C1 segment of cervical spinal cord (tissue), 14 donors: ENCODE measurements around the gene BET1.

Experiments used
- DNase-seq, 14 donors: peaks; one replicate each; lab custom pipeline; 2025; lab: John Stamatoyannopoulos, UW

BET1 gene

DNA sequence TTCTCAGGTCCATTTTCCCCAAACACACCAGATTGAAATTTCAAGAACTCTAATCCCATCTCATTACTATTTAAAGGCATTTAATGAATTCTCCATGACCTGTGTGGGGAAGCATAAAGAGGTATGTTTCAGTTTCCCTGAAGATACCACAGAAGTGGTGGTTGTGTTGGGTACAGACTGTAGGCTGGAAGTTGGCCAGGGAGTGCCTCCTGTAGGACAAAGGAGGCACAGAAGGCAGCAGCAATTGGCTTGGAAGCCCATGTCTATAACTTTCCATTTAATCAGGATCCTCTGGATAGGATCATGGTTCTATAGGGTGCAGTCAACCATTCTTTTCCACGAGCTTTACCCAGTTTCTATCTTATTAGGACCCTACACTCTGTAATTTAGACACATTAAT lies 8.6 kb upstream of the BET1 start:
- no peak for DNase-seq

DNA sequence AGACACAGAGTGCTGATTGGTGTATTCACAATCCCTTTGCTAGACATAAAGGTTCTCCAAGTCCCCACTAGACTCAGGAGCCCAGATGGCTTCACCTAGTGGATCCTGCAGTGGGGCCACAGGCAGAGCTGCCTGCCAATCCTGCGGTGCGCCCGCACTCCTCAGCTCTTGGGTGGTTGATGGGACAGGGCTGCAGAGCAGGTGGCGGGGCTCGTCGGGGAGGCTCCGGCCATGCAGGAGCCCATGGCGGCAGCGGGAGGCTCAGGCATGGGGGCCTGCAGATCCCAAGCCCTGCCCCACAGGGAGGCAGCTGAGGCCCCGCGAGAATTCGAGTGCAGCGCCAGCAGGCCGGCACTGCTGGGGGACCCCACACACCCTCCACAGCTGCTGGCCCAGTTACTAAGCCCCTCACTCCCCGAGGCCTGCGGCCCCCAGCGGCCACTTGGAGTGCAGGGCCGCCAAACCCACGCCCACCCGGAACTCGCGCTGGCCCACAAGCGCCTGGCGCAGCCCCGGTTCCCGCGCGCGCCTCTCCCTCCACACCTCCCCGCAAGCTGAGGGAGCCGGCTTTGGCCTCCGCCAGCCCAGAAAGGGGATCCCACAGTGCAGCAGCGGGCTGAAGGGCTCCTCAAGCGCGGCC lies 7.7 kb upstream of the BET1 start:
- peak in 1 of 14 donors; percentile 0 for DNase-seq

DNA sequence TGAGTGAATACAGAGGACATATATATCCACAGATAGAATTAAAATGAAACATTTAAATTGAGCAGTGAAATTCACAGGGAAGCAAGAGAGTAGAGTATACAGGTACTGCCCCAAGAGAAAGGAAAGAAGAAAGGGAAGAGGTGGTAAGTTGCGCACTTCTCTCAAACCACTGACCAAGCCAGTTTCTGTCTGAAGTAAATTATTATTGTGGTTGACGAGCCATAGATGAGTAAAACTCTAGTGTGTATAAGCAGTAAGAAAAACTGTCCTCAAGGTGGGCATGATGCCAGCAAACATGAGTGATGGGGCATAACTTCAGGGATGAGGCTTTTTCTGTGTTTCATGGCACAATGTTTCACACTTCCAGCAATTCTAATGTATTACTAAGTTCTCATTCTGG lies 4.4 kb upstream of the BET1 start:
- no peak for DNase-seq

DNA sequence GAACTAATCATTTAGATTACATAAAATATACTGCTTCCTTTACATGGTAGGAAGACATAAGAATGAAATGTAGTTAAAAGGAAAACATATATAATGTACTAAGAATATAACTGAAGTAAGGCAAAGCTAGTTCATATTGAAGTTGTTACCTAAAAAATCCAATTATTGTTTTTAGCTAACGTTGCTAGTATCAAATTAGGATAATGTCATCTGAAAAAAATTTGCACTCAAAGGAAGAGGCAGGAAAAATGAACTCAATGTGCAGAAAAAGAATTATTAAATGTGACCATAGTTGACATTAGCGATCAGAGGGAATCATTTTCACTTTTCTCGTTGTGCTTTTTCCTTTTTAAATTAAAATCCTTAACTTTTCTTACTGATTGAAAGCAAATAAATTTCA lies 1.6 kb upstream of the BET1 start:
- no peak for DNase-seq

DNA sequence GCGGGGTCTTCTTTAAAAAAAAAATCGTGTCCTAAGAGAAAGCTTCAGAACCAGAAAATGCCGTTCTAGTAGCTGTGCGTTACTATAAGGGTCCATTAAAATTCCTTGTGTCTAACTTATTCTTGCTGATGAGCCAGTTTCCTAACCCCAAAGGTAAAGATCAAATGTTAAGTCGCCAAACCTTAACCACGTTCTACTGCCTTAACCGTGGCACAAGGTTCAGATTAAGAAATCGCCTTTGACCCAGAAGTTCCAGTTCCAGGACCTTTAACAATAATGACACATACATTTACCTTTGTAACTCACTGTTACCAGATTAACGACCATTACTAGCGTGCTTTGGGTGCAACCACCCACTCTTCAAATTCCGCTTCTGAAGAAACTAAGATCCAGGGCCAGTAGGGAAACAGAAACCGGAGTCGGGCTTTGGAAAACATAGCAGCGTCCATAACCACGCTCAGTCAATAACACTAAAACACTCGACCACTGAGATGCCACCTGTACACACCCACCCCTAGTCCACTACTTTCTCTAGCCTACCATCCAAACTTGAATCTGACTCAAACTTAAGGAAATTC lies 620 bp downstream of the BET1 start:
- peak in 4 of 14 donors; percentile 21 to 42 (median 30) for DNase-seq

DNA sequence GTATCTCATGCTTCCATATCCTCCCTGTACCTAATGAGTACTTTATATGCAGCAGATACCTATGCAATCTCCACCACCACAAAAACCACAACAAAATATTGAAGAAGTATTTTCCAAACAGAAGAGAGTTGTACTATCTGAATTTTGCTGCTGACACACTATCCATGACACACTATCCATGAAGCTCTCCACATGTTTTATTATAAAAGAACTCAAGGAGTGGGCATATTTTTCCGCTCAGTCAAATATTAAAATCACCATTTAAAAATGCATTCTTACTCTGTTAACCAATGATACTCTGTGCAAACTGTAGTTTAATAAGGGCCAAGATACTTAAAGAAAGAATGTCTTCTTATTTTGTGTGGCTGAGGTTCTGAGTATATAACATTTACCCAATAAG lies 2.8 kb downstream of the BET1 start:
- DNase-seq = no peak

DNA sequence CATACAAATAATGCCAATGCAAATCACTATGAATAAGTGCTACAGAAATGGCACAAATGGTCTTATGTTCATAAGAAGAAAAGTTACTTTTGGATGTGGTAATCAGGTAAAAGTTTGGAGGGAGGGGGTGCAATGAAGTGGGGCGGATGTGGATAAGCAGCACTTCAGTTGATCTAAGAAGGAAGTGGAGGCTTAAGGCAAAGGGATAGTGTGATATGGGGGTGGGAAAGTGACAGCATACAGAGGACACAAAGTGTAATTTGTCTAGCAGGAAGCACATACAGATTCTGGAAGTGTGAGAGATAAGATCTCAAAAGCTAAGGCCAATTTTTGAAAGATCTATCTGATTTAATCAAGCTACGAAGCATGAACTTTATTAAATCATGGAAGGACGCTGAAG lies 6.3 kb downstream of the BET1 start:
- no peak for DNase-seq

DNA sequence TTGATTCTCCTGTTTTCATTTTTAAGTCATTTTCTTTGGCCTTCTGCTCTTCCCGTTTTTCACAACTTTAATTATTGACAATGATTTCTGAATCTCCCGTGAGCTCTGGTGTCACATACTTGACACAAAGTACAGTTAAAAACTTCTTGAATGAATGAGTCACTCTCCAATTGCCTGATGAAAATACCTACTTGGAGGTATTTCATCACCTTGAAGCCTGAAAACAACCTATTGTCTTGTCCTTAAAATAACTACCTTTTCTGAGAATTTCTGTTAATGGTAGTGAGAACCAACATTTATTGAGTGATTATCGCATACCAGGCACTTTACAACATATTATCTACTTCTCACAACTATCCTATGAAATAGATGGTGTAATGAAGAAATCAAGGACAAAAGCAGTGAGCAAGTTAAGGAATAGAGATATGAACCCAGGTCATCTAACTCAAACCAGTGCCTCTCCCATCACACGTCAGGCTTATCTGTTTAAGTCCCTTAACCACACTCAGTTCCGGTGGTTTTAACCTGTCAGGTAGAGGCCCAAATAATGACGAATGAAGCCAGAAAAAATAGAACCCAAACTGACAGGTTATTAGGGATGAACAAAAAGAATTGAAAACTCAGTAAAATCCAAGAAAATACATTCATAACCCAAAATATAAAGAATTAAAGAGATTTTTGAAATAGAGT lies 11.6 kb downstream of the BET1 start:
- no peak for DNase-seq

DNA sequence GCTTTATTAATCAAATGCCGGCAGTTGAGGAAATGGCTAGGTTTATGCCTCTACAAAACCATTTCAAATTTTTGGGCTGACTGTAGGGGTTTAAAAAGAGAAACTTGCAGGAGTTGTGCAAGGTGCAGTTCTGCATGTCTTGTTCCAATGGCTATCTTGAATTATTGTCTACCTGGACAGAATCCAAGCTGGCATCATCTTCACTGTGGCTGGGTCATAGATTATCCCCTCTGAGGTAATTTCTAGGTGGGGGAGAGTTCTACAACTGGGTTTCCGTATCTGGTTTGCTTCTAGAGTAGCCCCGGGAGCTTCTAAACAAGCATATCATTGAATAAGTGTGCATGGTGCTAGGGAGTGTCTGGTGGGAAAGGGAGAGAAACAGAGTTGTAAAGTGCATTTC lies 16.9 kb downstream of the BET1 start:
- DNase-seq = no peak

DNA sequence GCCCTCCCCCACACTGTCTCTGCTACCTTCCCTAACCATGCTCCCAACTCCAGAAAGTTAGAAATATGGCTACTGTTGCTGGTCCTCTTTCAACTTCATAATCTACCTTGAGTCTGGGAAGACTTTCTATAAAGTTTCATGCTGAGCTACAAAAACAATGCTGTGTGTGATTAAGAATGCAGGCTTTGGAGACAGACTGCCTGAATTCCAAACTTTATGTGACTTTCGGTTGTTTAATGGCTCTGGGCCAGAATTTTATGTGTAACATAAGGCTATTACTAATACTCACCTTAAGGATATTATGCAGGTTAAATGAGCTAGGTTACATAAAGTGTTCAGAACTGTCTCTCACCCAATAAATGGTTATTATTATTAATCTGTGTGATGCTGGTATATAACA lies 19.1 kb downstream of the BET1 start:
- DNase-seq = no peak

DNA sequence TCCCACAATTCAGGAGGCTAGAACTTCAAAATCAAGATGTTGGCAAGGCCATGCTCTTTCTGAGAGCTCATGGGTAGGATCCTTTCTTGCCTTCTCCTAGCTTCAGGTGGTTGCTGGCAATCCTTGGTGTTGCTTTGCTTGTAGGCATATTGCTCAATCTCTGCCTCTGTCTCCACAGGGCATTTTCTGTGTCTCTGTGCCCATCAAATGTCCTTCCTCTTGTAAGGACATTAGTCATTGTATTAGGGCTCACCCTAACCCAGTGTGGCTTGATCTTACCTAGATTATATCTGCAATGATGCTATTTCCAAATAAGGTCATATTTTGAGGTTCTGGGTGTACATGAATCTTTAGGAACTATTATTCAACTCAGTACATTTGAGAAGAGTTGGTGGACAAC lies 20.1 kb downstream of the BET1 start:
- no peak for DNase-seq

DNA sequence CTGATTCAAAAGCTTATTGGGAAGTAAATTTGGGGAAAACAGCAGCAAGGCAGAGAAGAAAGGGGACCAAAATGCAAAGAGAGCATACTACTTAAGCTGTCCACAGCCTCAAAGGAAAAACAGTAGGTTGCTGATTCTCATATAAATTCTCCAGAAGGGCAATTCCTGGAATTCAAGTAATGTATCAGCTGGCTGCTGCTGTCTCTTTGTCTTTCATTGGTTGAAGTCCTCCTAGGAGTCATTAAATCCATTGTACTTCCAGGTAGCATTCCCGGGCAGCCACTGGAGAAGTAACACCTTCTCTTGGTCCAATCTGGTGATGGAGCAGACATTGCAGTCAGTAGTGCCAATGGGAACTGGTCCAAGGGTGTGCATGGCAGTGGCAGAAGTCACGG lies 22.7 kb downstream of the BET1 start:
- no peak for DNase-seq

DNA sequence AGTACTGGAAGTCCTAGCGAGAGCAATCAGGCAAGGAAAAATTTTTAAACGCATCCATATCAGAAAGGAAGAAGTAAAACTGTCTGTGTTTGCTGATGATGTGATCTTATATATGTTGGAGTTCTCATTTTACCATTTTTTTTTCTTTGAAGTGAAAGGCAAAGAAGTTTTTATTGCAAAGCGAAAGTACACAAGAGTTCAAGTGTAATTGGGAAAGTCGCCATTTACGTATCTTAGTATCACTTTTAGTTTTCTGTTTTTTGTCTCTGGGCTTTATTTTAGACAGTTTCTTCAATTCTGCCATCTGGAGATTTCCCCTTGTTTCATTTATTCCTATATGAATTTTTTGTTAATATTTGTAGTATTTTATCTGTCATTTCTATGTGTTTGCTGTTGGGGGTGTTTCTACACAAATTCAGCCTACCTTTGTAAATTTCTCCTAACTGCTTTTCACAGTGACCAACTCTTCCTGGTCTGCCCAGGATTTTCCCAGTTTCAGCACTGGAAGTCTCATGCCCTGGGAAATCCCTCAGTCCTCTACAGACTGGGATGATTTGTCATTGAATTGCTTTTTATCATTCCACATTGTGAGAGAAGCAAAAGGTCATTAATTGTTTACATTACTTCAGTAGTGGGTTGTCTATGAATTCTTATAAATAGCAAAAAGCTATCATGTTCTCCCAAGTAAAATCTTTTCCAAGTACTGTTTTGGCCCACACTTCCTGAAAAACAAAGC lies 23.2 kb downstream of the BET1 start:
- no peak for DNase-seq

DNA sequence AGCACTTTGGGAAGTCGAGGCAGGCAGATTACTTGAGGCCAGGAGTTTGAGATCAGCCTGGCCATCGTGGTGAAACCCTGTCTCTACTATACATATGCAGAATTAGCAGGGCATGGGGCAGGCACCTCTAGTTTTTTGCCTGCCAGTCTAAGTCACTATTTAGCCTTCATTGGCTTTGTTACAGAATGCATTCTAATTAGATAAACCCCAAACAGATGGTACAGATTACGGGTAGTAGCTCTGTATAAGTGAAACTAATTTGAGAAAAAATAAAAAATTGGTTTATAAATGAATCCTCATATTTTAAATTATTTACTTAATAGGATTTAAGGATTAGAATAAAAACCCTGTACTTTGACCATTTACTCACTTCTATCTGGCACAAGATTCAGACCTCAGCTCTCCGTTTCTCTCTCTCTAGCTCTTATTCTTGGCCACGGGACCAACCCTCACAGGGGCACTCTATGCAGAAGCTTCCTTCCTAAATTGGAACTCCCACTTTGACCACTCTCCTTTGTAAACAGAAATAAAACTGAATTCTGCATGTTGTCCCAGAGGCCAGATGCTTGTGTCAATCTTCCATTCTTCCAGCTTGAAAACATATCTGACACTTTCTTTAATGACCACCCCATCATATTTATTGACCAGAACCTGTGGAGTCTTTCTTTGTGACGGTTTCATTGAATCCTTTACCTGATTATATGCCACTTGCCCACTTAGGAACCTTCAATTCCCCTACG lies 26.8 kb downstream of the BET1 start:
- no peak for DNase-seq

DNA sequence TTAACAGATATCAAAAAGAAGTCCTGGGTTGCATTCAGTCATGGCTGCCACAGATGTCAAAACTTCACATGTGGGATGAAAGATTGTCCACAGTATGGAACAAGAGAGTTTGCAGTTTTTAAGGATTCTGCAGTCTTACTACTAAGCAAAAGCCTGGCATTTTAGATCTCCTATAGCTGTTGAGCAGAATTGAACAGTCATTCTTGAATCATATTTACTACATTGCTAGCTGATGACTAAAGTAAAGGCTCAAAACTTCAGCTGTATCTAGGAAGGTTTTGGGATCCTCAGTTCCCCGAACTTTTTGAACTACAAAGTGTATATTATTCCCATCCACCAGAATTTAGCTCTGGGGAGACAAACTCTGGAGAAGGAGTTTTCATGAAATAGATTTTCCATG lies 31.0 kb downstream of the BET1 start:
- DNase-seq = no peak

DNA sequence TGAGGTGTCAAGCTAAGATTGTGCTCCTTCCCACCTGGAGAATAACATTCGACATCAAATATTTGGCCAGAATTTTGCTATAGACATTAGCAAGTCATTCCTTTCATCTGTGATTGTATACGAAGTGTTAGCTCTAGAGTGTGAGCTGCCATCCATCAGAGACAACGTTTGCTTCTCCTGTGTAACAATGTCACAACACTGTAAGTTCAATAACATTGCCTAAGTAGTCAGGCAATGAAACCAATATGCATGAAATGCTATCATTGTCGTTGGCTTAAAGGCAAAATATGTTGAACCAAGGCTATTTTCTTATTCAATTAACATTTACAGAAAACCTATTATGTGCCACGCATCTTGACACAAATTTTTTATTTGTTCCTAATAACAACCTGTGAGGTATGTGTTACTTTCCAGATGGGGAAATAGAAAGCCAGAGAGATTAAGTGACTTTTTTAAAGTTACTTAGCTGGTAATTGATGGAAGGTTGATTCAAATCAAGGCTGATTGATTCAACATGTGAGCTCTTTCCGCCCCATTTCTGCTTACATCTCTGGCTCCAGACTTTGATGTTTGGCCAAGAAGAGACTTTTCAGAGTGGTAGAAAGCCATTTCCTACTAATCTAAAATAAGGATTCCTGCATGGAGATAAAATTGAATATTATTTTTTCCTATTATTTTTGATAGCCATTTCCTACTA lies 32.0 kb downstream of the BET1 start:
- no peak for DNase-seq

DNA sequence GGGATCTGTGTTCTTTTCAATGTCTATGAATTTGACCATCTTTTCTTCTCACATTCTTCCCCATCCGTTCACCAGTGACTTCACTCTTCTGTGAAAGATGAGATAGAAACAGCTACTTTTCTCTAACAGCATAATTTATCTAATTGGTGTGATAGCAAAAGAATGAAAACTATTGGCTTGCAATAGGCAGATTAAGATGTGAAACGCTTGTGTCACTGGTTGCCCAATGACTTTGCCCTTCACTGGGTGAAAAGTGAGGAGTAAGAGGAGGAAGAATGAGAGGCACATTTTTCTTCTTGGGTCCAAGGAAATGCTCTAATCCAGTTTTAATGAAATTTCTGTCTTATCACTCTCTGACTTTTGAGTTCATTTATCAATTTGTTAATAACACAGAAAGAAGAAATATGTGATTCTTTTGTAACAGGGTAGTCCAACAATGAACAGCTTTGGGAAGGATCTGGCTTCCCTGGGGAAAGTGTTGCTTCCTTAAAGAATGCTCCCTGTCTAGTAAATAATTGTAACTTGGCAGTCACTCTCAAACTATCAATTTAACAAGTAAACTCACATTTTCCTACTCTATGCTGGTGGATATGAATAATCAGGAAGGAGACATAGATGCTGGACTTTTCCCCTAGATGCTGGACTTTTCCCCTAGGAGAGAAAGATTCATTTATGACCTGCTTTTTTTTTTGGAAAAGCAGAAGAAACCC lies 35.1 kb downstream of the BET1 start:
- no peak for DNase-seq

DNA sequence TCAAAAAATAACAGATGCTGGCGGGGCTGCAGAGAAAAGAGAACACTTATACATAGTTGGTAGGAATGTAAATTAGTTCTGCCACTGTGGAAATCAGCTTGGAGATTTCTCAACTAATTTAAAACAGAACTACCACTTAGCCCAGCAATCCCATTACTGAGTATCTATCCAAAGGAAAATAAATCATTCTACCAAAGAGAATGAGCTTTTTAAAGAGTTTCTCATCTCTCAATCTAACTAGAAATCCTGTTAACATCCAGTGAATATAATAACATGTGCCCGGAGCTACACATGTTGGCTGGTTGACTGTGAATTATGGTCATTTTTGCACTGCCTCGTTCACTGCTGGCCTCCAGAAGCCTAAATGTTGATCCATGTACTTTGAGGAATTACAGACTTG lies 39.3 kb downstream of the BET1 start:
- no peak for DNase-seq

DNA sequence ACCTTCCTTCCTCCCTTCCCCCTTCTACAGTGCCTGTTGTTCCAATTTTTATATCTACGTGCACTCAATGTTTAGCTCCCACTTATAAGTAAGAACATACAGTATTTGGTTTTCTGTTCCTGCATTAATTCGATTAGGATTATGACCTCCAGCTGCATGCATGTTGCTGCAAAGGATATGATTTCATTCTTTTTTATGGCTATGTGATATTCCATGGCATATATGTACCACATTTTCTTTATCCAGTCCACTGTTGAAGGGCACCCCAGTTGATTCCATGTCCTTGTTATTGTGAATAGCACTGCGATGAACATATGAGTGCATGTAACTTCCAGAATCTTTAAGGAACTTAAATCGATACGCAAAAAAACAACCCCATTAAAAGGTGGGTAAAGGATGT lies 39.9 kb downstream of the BET1 start:
- DNase-seq = no peak

DNA sequence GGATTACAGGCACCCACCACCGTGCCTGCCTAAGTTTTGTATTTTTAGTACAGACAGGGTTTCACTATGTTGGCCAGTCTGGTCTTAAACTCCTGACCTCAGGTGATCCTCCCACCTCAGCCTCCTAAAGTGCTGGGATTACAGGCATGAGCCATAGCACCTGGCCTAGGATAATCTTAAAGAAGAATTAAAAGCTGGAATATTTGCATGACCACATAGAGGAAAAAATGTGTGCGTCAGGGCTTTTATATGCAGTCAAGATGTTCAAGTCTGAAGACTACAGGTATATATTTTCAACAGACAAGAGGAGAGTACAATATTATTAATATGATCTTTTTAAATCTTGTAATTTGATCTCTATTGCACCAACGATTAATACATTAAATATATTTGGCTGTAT lies 43.2 kb downstream of the BET1 start:
- no peak for DNase-seq

DNA sequence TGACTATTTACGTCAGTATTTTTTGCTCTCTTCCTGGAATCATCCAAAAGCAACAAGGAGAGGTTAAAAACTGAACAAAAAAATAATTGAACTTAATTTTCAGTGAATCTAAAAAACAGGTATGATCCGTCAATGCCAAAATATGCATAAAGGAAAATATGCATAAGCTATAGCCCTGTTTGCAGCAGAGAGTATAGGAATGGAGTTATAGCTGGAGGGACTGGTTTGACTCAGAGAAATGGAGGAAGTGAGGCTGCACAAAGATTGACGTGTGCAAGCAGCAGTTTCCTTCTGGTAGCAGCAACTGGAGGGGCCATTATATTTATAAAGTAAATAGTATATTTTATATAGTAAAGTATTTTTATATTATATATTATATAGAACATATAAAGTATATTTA lies 45.5 kb downstream of the BET1 start:
- no peak for DNase-seq
